Measurements from ENCODE around the gene TUBA1C.

TUBA1C gene

GRCh38 chr12:49230176-49230804, 34.6 kb upstream of the TUBA1C start:
- Histone ChIP-seq H3K4me3 (ENCODE audit: low read depth, low read length) (no peak overlapping the region), H3K36me3 (ENCODE audit: control insufficient read depth in 2 of 2, insufficient read depth in 1 of 2, low read length in 2 of 2) (no peaks in the 10 kb centered on the region), H3K27ac (ENCODE audit: extremely low read depth, low read depth, low read length) (no peak overlapping the region), H3K9me3 (ENCODE audit: control insufficient read depth, insufficient read depth, low read depth, low read length) (no peaks in the 10 kb centered on the region), H3K4me1 (ENCODE audit: control insufficient read depth, insufficient read depth, low read length) (peaks cover 2% of the 10 kb centered on the region; the same call in 1 of the 2 replicates)
- TF ChIP-seq ZNF366 (tag by site-specific recombination; conservative IDR thresholded peaks at IDR 0.05) (no peak), ZNF10 (tag by site-specific recombination; IDR thresholded peaks at IDR 0.05) (no peak)
- CTCF ChIA-PET = interaction anchor here (0.6 to 0.8 kb wide), 4 partner anchors 134 to 1333 kb away, joined by 3 to 4 read pairs (median 3); no protein-coding TSS in a partner anchor
- POLR2A ChIA-PET = interaction anchor here (0.7 to 1.9 kb wide), 2 partner anchors 42 to 100 kb away, joined by 4 to 7 read pairs; partner anchors contain the start of genes TUBA1A and TUBA1B

DNA sequence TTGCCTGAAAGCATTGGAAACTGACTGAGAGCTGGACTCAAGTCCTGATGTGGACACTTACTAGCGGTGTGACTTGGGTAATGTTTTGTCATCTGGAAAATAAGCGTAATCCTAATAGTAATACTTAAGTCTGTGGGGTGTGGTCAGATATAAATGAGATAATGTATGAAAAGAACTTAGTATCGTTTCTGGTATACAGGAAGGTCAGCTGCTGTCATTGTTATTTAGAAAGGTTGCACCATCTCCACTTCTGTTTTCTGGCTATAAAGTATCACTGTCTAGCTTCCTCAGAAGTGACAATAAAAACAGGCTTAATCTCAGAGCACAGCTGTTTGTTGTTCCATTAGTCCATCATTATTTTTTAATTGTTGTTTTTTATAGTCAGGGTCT, 34.1 kb upstream of the TUBA1C start:
- Histone ChIP-seq H3K4me3 (ENCODE audit: low read depth, low read length) (no peak overlapping the region), H3K27ac (ENCODE audit: extremely low read depth, low read depth, low read length) (no peak overlapping the region)

More for the DNA sequence above, 34.1 kb upstream of the TUBA1C start:
- Histone ChIP-seq H3K4me1 (ENCODE audit: control insufficient read depth, insufficient read depth, low read length) (peaks cover 2% of the 10 kb centered on the region; the same call in 1 of the 2 replicates), H3K36me3 (ENCODE audit: control insufficient read depth in 2 of 2, insufficient read depth in 1 of 2, low read length in 2 of 2) (no peaks in the 10 kb centered on the region), H3K9me3 (ENCODE audit: control insufficient read depth, insufficient read depth, low read depth, low read length) (no peaks in the 10 kb centered on the region)
- ChIA-PET POLR2A (interaction anchor here (0.7 to 1.9 kb wide), 2 partner anchors 42 to 100 kb away, joined by 4 to 7 read pairs; partner anchors contain the start of genes TUBA1A and TUBA1B), CTCF (interaction anchor here (0.7 to 0.8 kb wide), 2 partner anchors 135 to 143 kb away, joined by 3 to 4 read pairs; no protein-coding TSS in a partner anchor)
- TF ChIP-seq IKZF3 (tag by site-specific recombination; IDR thresholded peaks at IDR 0.05) (no peak), ZSCAN5A (tag by site-specific recombination; IDR thresholded peaks at IDR 0.05) (no peak), ZNF488 (tag by site-specific recombination; IDR thresholded peaks at IDR 0.05) (no peak), ZNF596 (tag by site-specific recombination; IDR thresholded peaks at IDR 0.05) (no peak), SCRT1 (tag by site-specific recombination; IDR thresholded peaks at IDR 0.05; ENCODE audit: borderline replicate concordance) (no peak), ZNF138 (tag by site-specific recombination; IDR thresholded peaks at IDR 0.05; ENCODE audit: borderline replicate concordance) (no peak), PRDM6 (tag by site-specific recombination; IDR thresholded peaks at IDR 0.05) (no peak), ZNF560 (tag by site-specific recombination; IDR thresholded peaks at IDR 0.05; ENCODE audit: borderline replicate concordance) (no peak), KLF17 (tag by site-specific recombination; IDR thresholded peaks at IDR 0.05) (no peak), ZNF24 (tag by site-specific recombination; IDR thresholded peaks at IDR 0.05) (no peak), EGR2 (tag by site-specific recombination; IDR thresholded peaks at IDR 0.05; ENCODE audit: low read depth) (no peak), ZSCAN30 (tag by site-specific recombination; IDR thresholded peaks at IDR 0.05) (no peak), ZFP3 (tag by site-specific recombination; IDR thresholded peaks at IDR 0.05; ENCODE audit: low read depth) (no peak), ZNF585B (tag by site-specific recombination; IDR thresholded peaks at IDR 0.05) (no peak), MZF1 (tag by site-specific recombination; IDR thresholded peaks at IDR 0.05; ENCODE audit: borderline replicate concordance) (no peak), ZNF23 (tag by site-specific recombination; IDR thresholded peaks at IDR 0.05; ENCODE audit: borderline replicate concordance) (no peak), ZEB2 (tag by site-specific recombination; IDR thresholded peaks at IDR 0.05) (no peak), SP7 (tag by site-specific recombination; IDR thresholded peaks at IDR 0.05) (no peak)
- TF ChIP-seq, protein P1, sequence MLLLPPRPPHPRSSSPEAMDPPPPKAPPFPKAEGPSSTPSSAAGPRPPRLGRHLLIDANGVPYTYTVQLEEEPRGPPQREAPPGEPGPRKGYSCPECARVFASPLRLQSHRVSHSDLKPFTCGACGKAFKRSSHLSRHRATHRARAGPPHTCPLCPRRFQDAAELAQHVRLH (tag by site-specific recombination; IDR thresholded peaks at IDR 0.05) = no peak
